IMR-90 (cell line): Measurements from ENCODE around the gene FARS2. TPM values are rescaled to one million over a fixed set of nuclear protein-coding genes. Genes with fewer than 3 reads are reported as not detected.

Experiments
- ATAC-seq: fragments of 200-7000 bp; cut with Tn5 transposase; 2 replicates; pipeline ENCODE4 v1.9.1; 2020; ENCODE audit warnings: low read depth, mild to moderate bottlenecking, moderate library complexity
- BruUV-seq: library from RNA; stranded (reverse); fragments of 400-500 nt; replicated peaks from 2 replicates; lab custom pipeline; 2021; lab: Mats Ljungman, UMichigan
- CTCF ChIA-PET: fragments of 300-600 bp; formaldehyde crosslinking; extraction: SDS; loops from one replicate; lab custom pipeline; 2021; ENCODE audit warnings: antibody characterized with exemption; lab: Yijun Ruan, JAX
- POLR2A ChIA-PET: fragments of 300-600 bp; sonication (Branson Sonifier 250); formaldehyde crosslinking; loops from one replicate; lab custom pipeline; 2022; ENCODE audit warnings: antibody characterized with exemption; ENCODE audit not compliant: unreplicated experiment; lab: Charles Lee
- DNase-seq: peaks from one replicate; pipeline ENCODE4 v3.0.0; 2013
- H2AFZ ChIP-seq: replicated peaks from 2 replicates; pipeline ENCODE3; 2013; ENCODE audit warnings: low read length, mild to moderate bottlenecking; ENCODE audit not compliant: poor library complexity
- H2AK5ac ChIP-seq: 2 replicates; pipeline ENCODE4 v1.6.1; 2013; ENCODE audit warnings: low read depth, low read length, inconsistent platforms
- H2AK9ac ChIP-seq: replicated peaks from 2 replicates; pipeline ENCODE3; 2013; ENCODE audit warnings: mild to moderate bottlenecking, low read depth, low read length, moderate library complexity; ENCODE audit not compliant: poor library complexity
- H2BK120ac ChIP-seq: 2 replicates; pipeline ENCODE4 v1.6.1; 2013; ENCODE audit warnings: low read depth, low read length, inconsistent platforms
- H2BK15ac ChIP-seq: 3 replicates; pipeline ENCODE4 v1.6.1; 2013; ENCODE audit warnings: low read depth, low read length, inconsistent platforms
- H2BK20ac ChIP-seq: 2 replicates; pipeline ENCODE4 v1.6.1; 2013; ENCODE audit warnings: low read depth, mild to moderate bottlenecking, inconsistent platforms, low read length, moderate library complexity
- H2BK5ac ChIP-seq: 2 replicates; pipeline ENCODE4 v1.6.1; 2013; ENCODE audit warnings: mild to moderate bottlenecking, low read depth, low read length, inconsistent platforms; ENCODE audit not compliant: poor library complexity, severe bottlenecking
- H3K14ac ChIP-seq: replicated peaks from 2 replicates; pipeline ENCODE4 v1.6.1; 2013; ENCODE audit warnings: low read depth, low read length, inconsistent platforms
- H3K18ac ChIP-seq: 2 replicates; pipeline ENCODE4 v1.6.1; 2013; ENCODE audit warnings: low read depth, low read length, control low read depth
- H3K23ac ChIP-seq: 2 replicates; pipeline ENCODE4 v1.6.1; 2013; ENCODE audit warnings: low read depth, low read length, inconsistent platforms
- H3K27ac ChIP-seq: 2 replicates; pipeline ENCODE4 v1.5.1; 2013; ENCODE audit warnings: mild to moderate bottlenecking, control low read depth, low read length; ENCODE audit not compliant: insufficient read depth
- H3K27me3 ChIP-seq: 2 replicates; pipeline ENCODE4 v1.6.1; 2013; ENCODE audit warnings: low read length; ENCODE audit not compliant: control insufficient read depth, insufficient read depth
- H3K36me3 ChIP-seq: 2 replicates; pipeline ENCODE4 v1.6.1; 2013; ENCODE audit warnings: low read length, mixed read lengths; ENCODE audit not compliant: control insufficient read depth, insufficient read depth
- H3K4ac ChIP-seq: 2 replicates; pipeline ENCODE4 v1.6.1; 2013; ENCODE audit warnings: low read depth, low read length, inconsistent platforms
- H3K4me1 ChIP-seq: 2 replicates; pipeline ENCODE4 v1.6.1; 2013; ENCODE audit warnings: low read length, mixed read lengths; ENCODE audit not compliant: control insufficient read depth, insufficient read depth
- H3K4me2 ChIP-seq: 2 replicates; pipeline ENCODE4 v1.6.1; 2013; ENCODE audit warnings: low read depth, mild to moderate bottlenecking, control low read depth, low read length, moderate library complexity
- H3K4me3 ChIP-seq: 2 replicates; pipeline ENCODE4 v1.5.1; 2013; ENCODE audit warnings: low read depth, mild to moderate bottlenecking, control low read depth, low read length, moderate library complexity; ENCODE audit not compliant: insufficient read depth
- H3K56ac ChIP-seq: 2 replicates; pipeline ENCODE4 v1.6.1; 2013; ENCODE audit warnings: low read length, inconsistent platforms; ENCODE audit not compliant: insufficient read depth; ENCODE audit errors: extremely low read depth
- H3K79me1 ChIP-seq, 2 experiments: 2 replicates each; pipeline ENCODE4 v1.6.1; 2013; ENCODE audit warnings: low read length in 2 of 2, inconsistent platforms in 1 of 2, low read depth in 1 of 2
- H3K9ac ChIP-seq: 2 replicates; pipeline ENCODE4 v1.6.1; 2013; ENCODE audit warnings: low read depth, low read length, control low read depth
- H3K9me1 ChIP-seq: 2 replicates; pipeline ENCODE4 v1.6.1; 2013; ENCODE audit warnings: low read length, inconsistent platforms; ENCODE audit not compliant: insufficient read depth
- H3K9me3 ChIP-seq: 2 replicates; pipeline ENCODE4 v1.6.1; 2013; ENCODE audit warnings: low read length; ENCODE audit not compliant: control insufficient read depth, insufficient read depth
- H4K20me1 ChIP-seq: 2 replicates; pipeline ENCODE4 v1.6.1; 2013; ENCODE audit warnings: low read length, inconsistent platforms; ENCODE audit not compliant: insufficient read depth
- H4K5ac ChIP-seq: 2 replicates; pipeline ENCODE4 v1.6.1; 2013; ENCODE audit warnings: mild to moderate bottlenecking, low read depth, low read length, control low read depth
- H4K8ac ChIP-seq, 2 experiments: 2 replicates each; pipeline ENCODE4 v1.6.1; 2013; ENCODE audit warnings: low read depth in 2 of 2, low read length in 2 of 2, control low read depth in 1 of 2, inconsistent platforms in 1 of 2
- H4K91ac ChIP-seq: 2 replicates; pipeline ENCODE4 v1.6.1; 2013; ENCODE audit warnings: low read depth, low read length, inconsistent platforms; ENCODE audit not compliant: insufficient read depth
- CEBPB ChIP-seq: IDR thresholded peaks from 2 replicates; pipeline ENCODE4 v1.6.1; 2012; ENCODE audit warnings: low read depth, low read length, improper control_type of control experiment
- FOS ChIP-seq: fragments of 150-350 bp; IDR thresholded peaks from 2 replicates; pipeline ENCODE4 v1.6.1; 2016; ENCODE audit warnings: low read depth, low read length
- MAFK ChIP-seq: IDR thresholded peaks from 2 replicates; pipeline ENCODE4 v1.6.1; 2012; ENCODE audit warnings: low read depth, low read length, improper control_type of control experiment
- MAZ ChIP-seq: IDR thresholded peaks from 2 replicates; pipeline ENCODE4 v1.6.1; 2012; ENCODE audit warnings: low read depth, mild to moderate bottlenecking, low read length, improper control_type of control experiment, moderate library complexity, borderline replicate concordance
- RAD21 ChIP-seq: IDR thresholded peaks from 2 replicates; pipeline ENCODE4 v1.6.1; 2012; ENCODE audit warnings: low read length, improper control_type of control experiment
- RFX5 ChIP-seq: IDR thresholded peaks from 2 replicates; pipeline ENCODE4 v1.8.0; 2012; ENCODE audit warnings: low read depth, mild to moderate bottlenecking, low read length, moderate library complexity
- USF2 ChIP-seq: fragments of 150-350 bp; IDR thresholded peaks from 2 replicates; pipeline ENCODE4 v1.6.1; 2017; ENCODE audit warnings: mild to moderate bottlenecking, antibody characterized with exemption, low read length, low read depth
- WGBS, 2 experiments: methylation state at CpG; one replicate each; pipeline versions ENCODE4 v1.1.5 to v1.1.7; 2013; ENCODE audit warnings: missing lambda C conversion rate in 2 of 2; ENCODE audit not compliant: insufficient read length in 1 of 2; ENCODE audit errors: extremely low coverage in 2 of 2; 5-methylcytosine and 5-hydroxymethylcytosine counted together
- dilution Hi-C: fragments of 300-500 bp; cut with HindIII; formaldehyde crosslinking; loops from one replicate; pipeline ENCODE4 v1.14.3; 2018; ENCODE audit warnings: low sequenced_read_pairs; ENCODE audit not compliant: unreplicated experiment
- in situ Hi-C: fragments of 300-500 bp; cut with MboI; formaldehyde crosslinking; loops from 3 replicates; pipeline ENCODE4 v1.14.3; 2019; ENCODE audit warnings: low sequenced_read_pairs, inconsistent platforms, mixed read lengths
- intact Hi-C: fragments of 100-400 bp; cut with micrococcal nuclease; formaldehyde crosslinking; loops from 2 replicates; pipeline ENCODE4 v1.10.0; 2022
- polyA plus RNA-seq, 3 experiments: library from polyadenylated mRNA; depleted of rRNA; stranded (reverse); fragments of >200 nt; gene quantifications; 2 replicates each; pipeline ENCODE4 v1.2.3, GENCODE V29; 2012; ENCODE audit warnings: low replicate concordance in 1 of 3
- total RNA-seq: library from RNA; depleted of rRNA; stranded (reverse); fragments of >200 nt; gene quantifications from 2 replicates; pipeline ENCODE4 v1.2.3, GENCODE V29; 2012
- TF ChIP-seq, protein P1 (sequence below): conservative IDR thresholded peaks from 2 replicates; pipeline ENCODE4 v1.5.1; 2012; ENCODE audit warnings: mild to moderate bottlenecking, low read depth, low read length, improper control_type of control experiment

Gene FARS2
- total and polyA plus RNA-seq, 2 of the 4 experiments (the other 2 are of a cell fraction), result 12.1 to 28.9 TPM

- H4K5ac ChIP-seq, result peak overlapping the region; percentile 26; the same call in 1 of the 2 replicates
- H3K27ac ChIP-seq, result peak overlapping the region; percentile 72; the same call in 1 of the 2 replicates
- peak overlapping the region; percentile 48; the same call in 1 of the 2 replicates for H3K14ac ChIP-seq
- no TSS peak for BruUV-seq
- H3K9ac ChIP-seq, result no peak overlapping the region; the same call in 1 of the 2 replicates
- H3K9me1 ChIP-seq, result no peaks in the 10 kb centered on the region
- no peak overlapping the region for H3K4me3 ChIP-seq
- peak overlapping the region; percentile 64 for H2AFZ ChIP-seq
- no peak overlapping the region for H2AK5ac ChIP-seq
- H3K27me3 ChIP-seq, result no peaks in the 10 kb centered on the region
- no peaks in the 10 kb centered on the region for H3K9me3 ChIP-seq
- POLR2A ChIA-PET, result interaction anchor here (0.6 kb wide), 1 partner anchor 458 kb away, joined by 3 read pairs; no protein-coding TSS in a partner anchor
- 0 out of 2 replicates have a peak overlapping the region, but pooled peaks have one; percentile 29 for H3K4ac ChIP-seq
- ATAC-seq (peak; percentile 90), DNase-seq (peak; percentile 66)
- H3K36me3 ChIP-seq, result no peaks in the 10 kb centered on the region
- H3K18ac ChIP-seq, result peak overlapping the region; percentile 63; the same call in 1 of the 2 replicates
- no peak overlapping the region for H2AK9ac ChIP-seq
- no CpG with 5 or more reads among the region's 5 CpGs for WGBS, 2 experiments
- H2BK120ac ChIP-seq, result peak overlapping the region; percentile 79
- no peak overlapping the region for H3K56ac ChIP-seq
- no peak overlapping the region for H4K91ac ChIP-seq
- H3K79me1 ChIP-seq, result no peaks in the 10 kb centered on the region; a peak in 2 of 4 replicates
- no peak overlapping the region for H3K23ac ChIP-seq
- intact Hi-C loops, result no loop called here
- H4K8ac ChIP-seq, result peak overlapping the region in 1 of 2 experiments; percentile 51; a peak in 2 of 4 replicates
- dilution Hi-C loops, result no loop called here
- H4K20me1 ChIP-seq, result no peaks in the 10 kb centered on the region
- in situ Hi-C loops, result no loop called here
- H3K4me2 ChIP-seq, result peak overlapping the region; percentile 75
- CTCF ChIA-PET, result interaction anchor here (0.6 to 0.8 kb wide), 3 partner anchors 12 to 395 kb away, joined by 3 read pairs; no protein-coding TSS in a partner anchor
- no peak overlapping the region for H2BK5ac ChIP-seq
- H2BK15ac ChIP-seq, result peak overlapping the region; percentile 28; the same call in 1 of the 3 replicates
- H2BK20ac ChIP-seq, result peak overlapping the region; percentile 27; the same call in 1 of the 2 replicates
- H3K4me1 ChIP-seq, result peaks cover 8% of the 10 kb centered on the region
- no peak for TF ChIP-seq RAD21
- TF ChIP-seq, protein P1, sequence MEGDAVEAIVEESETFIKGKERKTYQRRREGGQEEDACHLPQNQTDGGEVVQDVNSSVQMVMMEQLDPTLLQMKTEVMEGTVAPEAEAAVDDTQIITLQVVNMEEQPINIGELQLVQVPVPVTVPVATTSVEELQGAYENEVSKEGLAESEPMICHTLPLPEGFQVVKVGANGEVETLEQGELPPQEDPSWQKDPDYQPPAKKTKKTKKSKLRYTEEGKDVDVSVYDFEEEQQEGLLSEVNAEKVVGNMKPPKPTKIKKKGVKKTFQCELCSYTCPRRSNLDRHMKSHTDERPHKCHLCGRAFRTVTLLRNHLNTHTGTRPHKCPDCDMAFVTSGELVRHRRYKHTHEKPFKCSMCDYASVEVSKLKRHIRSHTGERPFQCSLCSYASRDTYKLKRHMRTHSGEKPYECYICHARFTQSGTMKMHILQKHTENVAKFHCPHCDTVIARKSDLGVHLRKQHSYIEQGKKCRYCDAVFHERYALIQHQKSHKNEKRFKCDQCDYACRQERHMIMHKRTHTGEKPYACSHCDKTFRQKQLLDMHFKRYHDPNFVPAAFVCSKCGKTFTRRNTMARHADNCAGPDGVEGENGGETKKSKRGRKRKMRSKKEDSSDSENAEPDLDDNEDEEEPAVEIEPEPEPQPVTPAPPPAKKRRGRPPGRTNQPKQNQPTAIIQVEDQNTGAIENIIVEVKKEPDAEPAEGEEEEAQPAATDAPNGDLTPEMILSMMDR, result no peak
- no peak for TF ChIP-seq RFX5
- no peak for TF ChIP-seq CEBPB
- no peak for TF ChIP-seq MAZ
- peak; percentile 97 for TF ChIP-seq MAFK
- no peak for TF ChIP-seq USF2
- no peak for TF ChIP-seq FOS
Measured at GRCh38 chr6:5584078-5584482, 322.8 kb downstream of the FARS2 start.
